Fibroblast of pulmonary artery (primary cell): Measurements from ENCODE around the gene PLEKHM3.
"Not testable (repeated sequence)": the region's sequence is repeated elsewhere in the genome, so short reads cannot be mapped to it uniquely, and the experiment has no call there.

Source experiments
- DNase-seq: peaks from one replicate; pipeline ENCODE4 v3.0.0-alpha.2; 2010; ENCODE audit warnings: low read depth
- H3K4me3 ChIP-seq: replicated peaks from 2 replicates; pipeline ENCODE4 v1.5.1; 2011; ENCODE audit warnings: low read depth, mild to moderate bottlenecking, control low read depth, low read length, moderate library complexity
- CTCF ChIP-seq: IDR thresholded peaks from 2 replicates; pipeline ENCODE4 v1.5.1; 2011; ENCODE audit warnings: mild to moderate bottlenecking, control low read depth, low read length, inconsistent platforms; ENCODE audit errors: missing control alignments

The PLEKHM3 gene

DNA sequence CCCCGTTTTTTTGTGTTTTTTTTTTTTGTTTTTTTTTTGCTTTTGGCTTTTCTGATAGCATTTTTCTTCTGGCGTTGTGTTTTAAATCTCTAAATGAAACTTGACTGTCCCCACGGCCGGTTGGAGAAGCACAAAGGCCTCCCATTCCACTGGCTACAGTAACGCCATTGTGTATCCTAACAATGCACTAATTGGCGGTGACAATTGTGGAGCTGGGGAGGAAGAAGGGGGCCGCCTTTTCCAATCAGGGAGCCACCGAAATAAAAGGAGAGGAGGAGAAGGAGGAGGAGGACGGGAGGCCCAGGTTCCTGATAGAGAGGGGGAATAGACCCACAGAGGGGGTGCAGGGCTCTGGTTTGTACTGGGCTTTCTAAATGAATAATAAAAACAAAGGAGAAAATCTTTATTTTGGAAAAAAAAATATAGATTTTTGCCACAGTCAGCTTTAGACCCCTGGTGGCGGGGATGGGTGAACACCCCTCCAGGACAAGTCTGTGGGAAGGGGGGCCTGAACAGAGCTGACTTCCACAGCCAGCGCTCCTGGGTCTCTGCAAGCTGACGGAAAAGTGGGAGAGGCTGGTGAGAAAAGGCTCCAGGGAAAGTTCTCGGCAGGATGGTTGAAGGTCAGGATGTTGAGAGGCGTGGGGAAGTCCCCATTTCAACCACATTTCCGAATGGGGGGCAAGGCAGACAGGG, 212.0 kb downstream of the PLEKHM3 start:
- H3K4me3 ChIP-seq, result no peak overlapping the region
- DNase-seq, result no peak
- TF ChIP-seq CTCF, result no peak

GRCh38 chr2:207812726-207813080, 212.6 kb downstream of the PLEKHM3 start:
- TF ChIP-seq CTCF, result no peak
- no peak overlapping the region for H3K4me3 ChIP-seq
- DNase-seq, result no peak

DNA sequence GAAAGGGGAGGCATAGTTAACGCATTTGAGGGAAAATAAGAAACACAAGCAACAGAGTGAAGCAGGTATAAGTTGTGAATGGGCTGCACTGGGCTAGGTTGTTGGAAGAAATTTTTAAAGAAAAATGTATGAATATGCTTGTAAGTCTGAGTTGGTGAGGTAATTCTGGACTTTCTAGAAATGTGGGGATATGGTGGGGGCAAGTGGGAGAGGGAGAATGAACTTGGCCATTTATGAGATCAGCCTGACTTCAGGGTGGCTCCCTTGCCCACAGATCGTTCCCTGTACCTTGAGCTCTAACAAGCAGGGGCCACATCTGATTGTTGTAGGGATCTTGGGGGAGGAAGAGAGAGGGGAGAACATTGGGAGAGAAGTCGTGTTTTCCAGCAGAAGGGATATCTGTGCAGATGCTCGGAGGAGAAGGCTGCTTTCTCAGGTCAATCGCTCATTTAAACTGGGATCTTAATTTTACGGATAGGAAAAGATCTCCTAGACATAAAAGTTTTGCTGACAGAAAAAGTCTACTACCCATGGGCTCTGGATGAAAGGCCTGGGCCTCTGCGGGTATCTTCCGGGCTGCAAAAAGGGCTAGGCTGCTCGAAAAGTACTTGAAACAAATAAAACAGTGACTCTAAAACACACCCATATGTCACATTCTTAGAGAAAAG, 213.1 kb downstream of the PLEKHM3 start:
- no peak for TF ChIP-seq CTCF
- H3K4me3 ChIP-seq, result no peak overlapping the region
- DNase-seq, result no peak

GRCh38 chr2:207811658-207812057, 213.7 kb downstream of the PLEKHM3 start:
- DNase-seq, H3K4me3 ChIP-seq: not testable (repeated sequence)

DNA sequence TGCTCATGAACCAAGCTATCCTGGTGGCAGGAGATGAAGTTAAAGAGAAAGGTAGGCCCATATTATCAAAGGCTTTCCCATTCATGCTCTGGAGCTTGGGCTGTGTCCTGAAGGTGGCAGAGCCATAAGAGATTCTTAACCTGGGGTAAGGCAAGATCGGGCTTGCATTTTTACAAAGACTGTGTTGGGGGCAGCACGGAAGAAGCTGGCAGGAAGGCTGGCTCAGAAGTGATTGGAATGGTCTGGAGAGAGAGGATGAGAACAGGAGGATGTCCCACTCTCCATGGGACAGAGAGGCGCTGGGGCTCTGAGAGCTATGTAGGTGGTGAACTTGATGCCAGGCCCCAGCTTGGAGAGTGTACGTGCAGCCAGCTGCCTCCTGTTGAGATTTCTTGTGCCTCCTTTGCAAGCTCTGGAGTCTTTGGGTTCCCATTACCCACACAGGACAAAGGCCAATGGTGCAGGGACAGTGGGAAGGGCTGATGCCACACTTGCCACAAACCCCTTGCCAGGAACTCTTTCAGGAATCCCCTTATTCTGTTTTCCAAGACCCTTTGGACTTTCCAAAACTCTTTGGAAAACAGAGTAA, 215.0 kb downstream of the PLEKHM3 start:
- DNase-seq, result no peak
- no peak overlapping the region for H3K4me3 ChIP-seq
- TF ChIP-seq CTCF, result no peak

GRCh38 chr2:207808119-207808518, 217.2 kb downstream of the PLEKHM3 start:
- DNase-seq, result no peak
- TF ChIP-seq CTCF, result no peak
- no peak overlapping the region for H3K4me3 ChIP-seq

DNA sequence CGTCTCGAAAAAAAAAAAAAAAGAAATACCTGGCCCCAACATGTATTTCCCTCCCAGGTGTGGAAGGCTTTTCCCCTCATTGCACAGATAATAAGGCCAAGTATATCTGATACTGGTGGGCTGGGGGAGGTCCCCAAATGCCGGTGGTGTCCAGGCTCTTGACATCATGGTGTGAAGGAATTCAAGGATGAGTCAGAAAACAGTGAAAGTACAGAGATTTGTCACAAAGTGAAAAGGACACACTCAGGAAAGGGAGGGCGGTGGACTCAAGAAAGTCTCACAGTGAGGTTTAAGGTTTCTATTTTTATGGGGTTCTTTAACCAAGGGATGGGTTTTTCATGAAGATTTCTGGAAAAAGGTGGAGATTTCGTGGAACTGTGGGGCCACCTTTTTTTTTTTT, 217.8 kb downstream of the PLEKHM3 start:
- DNase-seq, result no peak
- no peak for TF ChIP-seq CTCF
- H3K4me3 ChIP-seq, result no peak overlapping the region
